IgD-negative memory B cell (primary cell): ENCODE measurements around the gene GMDS. TPM values are rescaled to one million over a fixed set of nuclear protein-coding genes. Genes with fewer than 3 reads are reported as not detected.

Source experiments
- H3K27ac Mint-ChIP-seq, 3 donors: one replicate each; pipeline ENCODE4 v1.8.0; 2020 to 2022; ENCODE audit warnings: mild to moderate bottlenecking in 3 of 3, mixed read lengths in 3 of 3, moderate library complexity in 1 of 3
- H3K27me3 Mint-ChIP-seq: one replicate; pipeline ENCODE4 v1.8.0; 2021; ENCODE audit warnings: mixed read lengths
- H3K36me3 Mint-ChIP-seq: one replicate; pipeline ENCODE4 v1.8.0; 2020; ENCODE audit warnings: mild to moderate bottlenecking, mixed read lengths
- H3K4me1 Mint-ChIP-seq, 3 donors: one replicate each; pipeline ENCODE4 v1.8.0; 2020 to 2022; ENCODE audit warnings: mixed read lengths in 3 of 3, mild to moderate bottlenecking in 1 of 3
- H3K4me3 Mint-ChIP-seq, 4 donors: one replicate each; pipeline ENCODE4 v1.8.0; 2020 to 2022; ENCODE audit warnings: mild to moderate bottlenecking in 4 of 4, mixed read lengths in 4 of 4, moderate library complexity in 3 of 4
- H3K9me3 Mint-ChIP-seq, 3 donors: one replicate each; pipeline ENCODE4 v1.8.0; 2020 to 2021; ENCODE audit warnings: mixed read lengths in 3 of 3, mild to moderate bottlenecking in 1 of 3
- polyA plus RNA-seq: library from polyadenylated mRNA; unstranded; fragments of 300-500 nt; fragmentation: Illumina TruSeq; gene quantifications from one replicate; pipeline ENCODE4 v1.2.3, GENCODE V29; 2021

GMDS gene
- polyA plus RNA-seq, 1 donor from 2014 or later: 17.0 TPM

GRCh38 chr6:1630771-1631217 is 614.6 kb downstream of the GMDS start:
- no peaks in the 10 kb centered on the region for H3K9me3 Mint-ChIP-seq
- H3K4me3 Mint-ChIP-seq: no peak overlapping the region
- no peak overlapping the region for H3K27ac Mint-ChIP-seq
- H3K27me3 Mint-ChIP-seq: peaks cover 29% of the 10 kb centered on the region
- H3K4me1 Mint-ChIP-seq: peaks cover 4 to 5% (median 5%) of the 10 kb centered on the region in 3 donors
- peaks cover 1% of the 10 kb centered on the region for H3K36me3 Mint-ChIP-seq

DNA sequence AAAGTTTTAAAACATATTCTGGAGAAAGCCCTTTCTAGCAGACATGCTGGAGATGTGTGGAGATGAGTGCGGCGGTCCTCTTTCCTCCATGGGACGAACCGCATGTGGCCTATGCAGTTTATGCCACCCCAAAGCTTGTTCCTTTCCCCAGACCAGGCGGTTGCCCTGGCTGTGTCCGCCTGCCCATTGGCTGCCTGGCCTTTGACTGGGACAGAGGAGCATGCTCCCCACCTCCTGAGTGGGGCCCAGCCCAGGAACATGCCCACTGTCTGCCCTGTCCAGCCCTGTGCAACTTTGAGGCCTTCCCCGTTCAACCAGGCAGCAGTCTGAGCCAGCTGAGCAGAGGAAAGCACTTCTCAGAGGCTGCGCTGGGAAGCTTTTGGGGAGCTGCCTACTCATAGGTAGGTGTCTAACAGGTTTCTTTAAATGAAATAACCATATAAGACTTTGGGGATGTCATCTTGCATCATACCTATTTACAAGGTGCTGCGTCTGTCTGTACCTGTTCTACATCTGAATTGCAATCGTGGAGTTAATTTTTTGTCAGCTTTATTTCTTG is 615.1 kb downstream of the GMDS start:
- peaks cover 34% of the 10 kb centered on the region for H3K27me3 Mint-ChIP-seq
- no peak overlapping the region for H3K27ac Mint-ChIP-seq
- H3K4me3 Mint-ChIP-seq: no peak overlapping the region
- H3K9me3 Mint-ChIP-seq: no peaks in the 10 kb centered on the region
- peaks cover 8 to 9% (median 8%) of the 10 kb centered on the region in 3 donors for H3K4me1 Mint-ChIP-seq
- peaks cover 1% of the 10 kb centered on the region for H3K36me3 Mint-ChIP-seq

DNA sequence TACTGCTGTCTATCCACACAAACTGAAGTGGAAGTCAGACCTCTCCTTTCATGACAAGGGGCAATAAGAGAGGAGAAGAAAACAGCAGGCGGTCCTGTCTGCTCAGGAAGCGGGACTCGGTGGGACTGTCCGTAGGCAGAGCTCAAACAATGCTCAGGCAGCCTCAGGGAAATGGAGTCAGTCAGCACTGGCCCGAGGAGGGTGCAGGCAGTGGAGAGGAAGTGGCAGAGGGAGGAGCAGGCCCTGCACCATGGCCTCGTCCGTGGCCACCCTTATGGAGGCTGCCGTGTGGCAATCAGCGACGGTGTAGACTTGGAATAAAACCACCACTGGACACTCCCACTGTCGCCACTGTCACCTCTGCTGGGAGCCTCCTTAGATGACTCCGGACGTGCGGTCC is 616.1 kb downstream of the GMDS start:
- Mint-ChIP-seq H3K9me3 (no peaks in the 10 kb centered on the region), H3K36me3 (peaks cover 1% of the 10 kb centered on the region), H3K27me3 (peaks cover 40% of the 10 kb centered on the region), H3K4me1 (peaks cover 11% of the 10 kb centered on the region in 3 donors), H3K4me3 (no peak overlapping the region), H3K27ac (no peak overlapping the region)

GRCh38 chr6:1627827-1628560 is 617.4 kb downstream of the GMDS start:
- Mint-ChIP-seq H3K9me3 (no peaks in the 10 kb centered on the region), H3K27me3 (peaks cover 34% of the 10 kb centered on the region)

DNA sequence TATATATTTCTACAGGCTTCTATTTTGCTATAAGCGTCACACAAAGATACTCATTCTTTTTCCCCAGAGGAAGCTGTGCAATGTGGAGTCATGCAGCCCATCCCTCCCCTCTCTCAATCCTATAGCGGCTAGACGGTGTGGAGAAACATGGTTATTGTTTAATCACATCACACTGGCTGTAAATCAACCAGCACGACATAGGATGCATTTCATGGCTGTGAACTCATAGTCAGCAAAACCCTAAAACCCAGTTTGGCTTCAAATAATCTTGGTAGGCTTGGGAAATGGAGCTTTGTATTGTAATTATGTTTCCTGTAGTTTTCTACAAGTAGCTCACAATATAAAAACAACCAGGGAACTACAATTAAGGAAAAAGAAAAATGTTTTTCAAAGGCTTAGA is 618.9 kb downstream of the GMDS start:
- peak overlapping the region in 1 of 3 donors; percentile 29 for H3K27ac Mint-ChIP-seq
- peak overlapping the region in 1 of 4 donors; percentile 84 for H3K4me3 Mint-ChIP-seq
- H3K36me3 Mint-ChIP-seq: peaks cover 11% of the 10 kb centered on the region
- no peaks in the 10 kb centered on the region for H3K9me3 Mint-ChIP-seq
- peaks cover 39% of the 10 kb centered on the region for H3K27me3 Mint-ChIP-seq
- H3K4me1 Mint-ChIP-seq: peaks cover 11 to 13% (median 11%) of the 10 kb centered on the region in 3 donors

More at GRCh38 chr6:1627827-1628560, 617.4 kb downstream of the GMDS start:
- Mint-ChIP-seq H3K27ac (no peak overlapping the region), H3K4me3 (no peak overlapping the region), H3K36me3 (peaks cover 2% of the 10 kb centered on the region), H3K4me1 (peaks cover 11% of the 10 kb centered on the region in 3 donors)

DNA sequence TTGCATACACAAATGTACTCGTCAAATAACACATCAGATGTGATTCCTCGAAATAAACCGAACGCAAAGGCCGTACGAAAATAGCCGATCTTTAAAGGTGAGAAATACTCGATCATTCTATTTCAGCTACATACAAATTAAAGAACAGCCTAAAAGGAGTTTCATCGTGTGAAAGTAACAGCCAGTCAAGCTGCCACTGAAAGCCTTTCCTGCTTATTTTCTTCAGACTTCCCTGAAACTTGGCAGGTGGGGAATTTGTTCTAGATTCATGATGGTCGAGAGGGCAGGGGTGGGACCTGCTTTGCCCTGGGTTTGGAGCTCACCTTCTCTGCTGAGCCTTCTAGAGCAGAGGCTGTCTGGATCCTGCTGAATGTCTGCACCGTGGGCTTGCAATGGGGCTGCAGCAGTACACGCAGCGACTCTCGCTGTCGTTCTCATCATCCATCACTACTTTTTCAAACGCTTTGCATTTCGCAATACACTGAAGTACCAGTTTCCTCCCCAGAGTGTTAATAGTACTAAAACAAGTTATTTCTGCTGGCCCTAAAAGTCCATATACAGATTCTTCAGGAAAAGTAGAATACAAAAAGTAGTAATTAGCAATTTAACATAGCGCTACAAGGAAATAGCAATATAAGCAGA is 619.5 kb downstream of the GMDS start:
- Mint-ChIP-seq H3K27ac (peak overlapping the region in 1 of 3 donors; percentile 72), H3K4me1 (peaks cover 11 to 13% (median 11%) of the 10 kb centered on the region in 3 donors), H3K9me3 (no peaks in the 10 kb centered on the region), H3K27me3 (peaks cover 43% of the 10 kb centered on the region), H3K4me3 (peak overlapping the region; percentile 52 to 91 (median 82)), H3K36me3 (peaks cover 11% of the 10 kb centered on the region)

DNA sequence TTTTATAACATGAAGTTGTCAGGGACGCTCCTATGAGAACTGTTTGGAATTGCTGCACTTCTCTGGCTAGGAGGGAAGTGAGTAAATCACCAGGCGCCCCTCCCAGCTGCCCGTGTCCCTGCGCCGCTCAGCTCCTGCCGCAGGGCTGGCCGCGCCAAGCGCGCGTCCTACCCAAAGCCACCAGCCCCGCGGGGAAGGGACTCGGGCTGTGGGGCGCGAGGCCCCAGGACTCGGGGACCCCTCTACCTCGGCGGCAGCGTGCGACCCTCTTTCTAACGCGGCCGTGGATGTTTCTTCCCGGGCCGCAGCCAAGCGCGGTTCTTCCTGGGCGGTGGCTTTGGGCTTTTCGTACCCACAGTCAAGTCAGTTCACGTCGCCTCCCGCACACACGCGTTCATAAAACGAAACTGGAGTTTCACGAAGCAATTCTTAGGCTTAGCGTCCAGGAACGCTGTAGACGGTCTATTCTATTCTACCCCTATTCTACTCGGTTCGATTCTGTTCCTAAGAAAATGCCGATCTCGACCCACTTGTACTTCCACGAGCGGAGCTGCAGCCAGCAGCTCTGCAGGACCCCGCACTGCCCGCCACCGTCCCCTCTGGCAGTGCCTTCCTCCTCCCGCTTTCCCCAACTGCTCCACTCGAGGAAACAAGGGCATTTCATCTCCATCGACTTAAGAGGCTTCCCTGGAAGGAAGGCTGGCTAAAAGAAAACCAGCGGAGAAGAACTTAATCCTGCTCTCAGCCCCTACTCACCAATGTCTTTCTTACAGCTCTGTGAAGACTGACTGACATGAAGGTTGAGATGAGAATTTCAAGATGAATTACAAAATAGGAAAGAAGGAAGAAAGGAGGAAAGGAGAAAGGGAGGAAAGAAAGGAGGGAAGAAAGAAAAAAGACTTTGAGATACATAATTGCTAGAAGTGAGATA is 620.3 kb downstream of the GMDS start:
- Mint-ChIP-seq H3K4me1 (peaks cover 11 to 13% (median 11%) of the 10 kb centered on the region in 3 donors), H3K4me3 (peak overlapping the region; percentile 71 to 91 (median 82)), H3K36me3 (peaks cover 11% of the 10 kb centered on the region), H3K9me3 (no peaks in the 10 kb centered on the region), H3K27ac (peak overlapping the region in 2 of 3 donors; percentile 35 to 72), H3K27me3 (peaks cover 43% of the 10 kb centered on the region)

DNA sequence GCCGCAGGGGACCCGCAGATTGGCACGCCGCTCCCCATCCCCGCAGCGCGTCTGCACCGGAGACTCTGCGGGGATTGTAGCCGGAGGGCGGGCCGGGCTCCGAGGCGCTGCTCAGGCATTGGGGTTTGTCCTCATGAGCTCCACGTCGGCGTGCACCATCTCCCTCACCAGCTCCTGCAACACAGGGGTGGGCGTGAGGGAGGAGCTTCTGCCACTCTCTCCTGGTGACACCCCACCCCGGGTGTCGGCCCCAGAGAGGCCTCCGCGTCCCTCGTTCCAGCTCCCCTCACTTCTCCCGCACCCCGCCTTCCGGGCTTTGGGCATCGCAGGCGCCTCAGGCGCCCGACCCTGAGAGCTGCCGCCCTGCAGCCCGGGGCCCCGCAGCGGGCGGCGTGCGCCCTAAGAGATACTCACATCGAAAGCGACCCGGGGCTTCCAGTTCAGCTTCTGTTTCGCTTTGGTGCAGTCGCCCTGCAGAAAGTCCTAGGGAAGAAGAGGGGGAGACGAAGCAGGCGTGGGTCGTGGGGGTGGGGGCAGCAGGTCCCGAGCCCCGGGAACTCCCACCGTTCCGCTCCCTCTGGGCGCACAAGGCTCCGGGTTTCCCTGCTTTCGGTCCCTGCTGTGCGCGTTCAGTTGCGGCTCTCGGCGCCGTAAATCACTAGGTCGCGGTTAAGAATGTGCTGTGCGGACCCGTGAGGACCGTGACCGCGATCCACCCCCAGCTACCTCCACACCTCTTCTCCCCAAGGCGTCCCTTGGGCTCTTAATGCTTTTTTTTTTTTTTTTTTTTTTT is 621.2 kb downstream of the GMDS start:
- H3K27me3 Mint-ChIP-seq: peaks cover 46% of the 10 kb centered on the region
- peaks cover 11 to 13% (median 11%) of the 10 kb centered on the region in 3 donors for H3K4me1 Mint-ChIP-seq
- H3K36me3 Mint-ChIP-seq: peaks cover 11% of the 10 kb centered on the region
- no peaks in the 10 kb centered on the region for H3K9me3 Mint-ChIP-seq
- H3K27ac Mint-ChIP-seq: no peak overlapping the region
- peak overlapping the region; percentile 56 to 91 (median 68) for H3K4me3 Mint-ChIP-seq

- peaks cover 11% of the 10 kb centered on the region for H3K36me3 Mint-ChIP-seq
- H3K4me1 Mint-ChIP-seq: peaks cover 11 to 13% (median 11%) of the 10 kb centered on the region in 3 donors
- peak overlapping the region; percentile 23 to 62 (median 56) for H3K27ac Mint-ChIP-seq
- peaks cover 40% of the 10 kb centered on the region for H3K27me3 Mint-ChIP-seq
- H3K4me3 Mint-ChIP-seq: peak overlapping the region in 2 of 4 donors; percentile 52 to 61
- H3K9me3 Mint-ChIP-seq: no peaks in the 10 kb centered on the region
Observed at GRCh38 chr6:1623769-1624057, 621.7 kb downstream of the GMDS start.

GRCh38 chr6:1622851-1623768 is 622.3 kb downstream of the GMDS start:
- Mint-ChIP-seq H3K4me3 (peak overlapping the region in 2 of 4 donors; percentile 52 to 61), H3K27me3 (peaks cover 40% of the 10 kb centered on the region), H3K9me3 (peaks cover 0 to 3% (median 0%) of the 10 kb centered on the region in 3 donors), H3K4me1 (peaks cover 11 to 13% (median 11%) of the 10 kb centered on the region in 3 donors), H3K27ac (peak overlapping the region; percentile 23 to 62 (median 56)), H3K36me3 (peaks cover 12% of the 10 kb centered on the region)

DNA sequence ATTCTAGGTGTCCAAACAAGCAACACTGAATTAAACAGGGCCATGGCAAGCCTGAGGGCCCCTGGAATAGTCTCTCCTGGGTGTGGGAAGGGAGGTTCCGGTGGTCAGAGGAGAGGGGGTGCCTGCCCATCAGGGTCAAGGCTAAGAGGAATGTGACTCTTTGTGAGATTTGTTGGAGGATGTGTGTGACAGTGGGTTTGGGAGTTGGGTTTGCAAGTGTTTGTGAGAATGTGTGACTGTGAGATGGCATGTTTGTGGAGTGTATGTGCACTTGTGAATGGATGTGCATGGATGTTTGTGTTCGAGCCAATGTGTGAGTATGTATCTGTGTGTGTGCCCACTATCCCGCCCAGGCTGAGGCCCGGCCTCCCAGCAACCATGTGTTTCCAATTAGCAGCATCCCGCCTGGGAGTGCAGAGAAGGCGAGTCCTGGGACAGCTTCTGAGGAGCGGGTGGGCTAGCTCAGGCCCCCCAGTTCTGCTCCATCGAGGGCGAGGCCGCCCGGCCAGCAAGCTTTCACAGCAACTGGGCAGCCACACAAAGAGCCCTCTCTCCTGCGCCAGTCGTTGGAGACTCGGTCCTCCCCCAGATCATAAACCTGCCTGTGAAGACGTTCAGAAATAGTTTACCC is 623.1 kb downstream of the GMDS start:
- peaks cover 11 to 13% (median 11%) of the 10 kb centered on the region in 3 donors for H3K4me1 Mint-ChIP-seq
- peaks cover 13% of the 10 kb centered on the region for H3K36me3 Mint-ChIP-seq
- peaks cover 0 to 3% (median 0%) of the 10 kb centered on the region in 3 donors for H3K9me3 Mint-ChIP-seq
- peaks cover 39% of the 10 kb centered on the region for H3K27me3 Mint-ChIP-seq
- H3K4me3 Mint-ChIP-seq: no peak overlapping the region
- H3K27ac Mint-ChIP-seq: no peak overlapping the region

- H3K36me3 Mint-ChIP-seq: peaks cover 13% of the 10 kb centered on the region
- peaks cover 38% of the 10 kb centered on the region for H3K27me3 Mint-ChIP-seq
- H3K4me1 Mint-ChIP-seq: peaks cover 9 to 11% (median 11%) of the 10 kb centered on the region in 3 donors
- H3K4me3 Mint-ChIP-seq: peak overlapping the region in 2 of 4 donors; percentile 55 to 65
- H3K9me3 Mint-ChIP-seq: peaks cover 0 to 3% (median 0%) of the 10 kb centered on the region in 3 donors
- H3K27ac Mint-ChIP-seq: peak overlapping the region in 2 of 3 donors; percentile 80
Observed at GRCh38 chr6:1621070-1621701, 624.2 kb downstream of the GMDS start.
